ENCODE results near the gene POSTN. TPM values are rescaled to one million over a fixed set of nuclear protein-coding genes. Genes with fewer than 3 reads are reported as not detected.

Gene POSTN
- total and polyA plus RNA-seq, 2 of the 4 experiments (the other 2 are of a cell fraction), result 32.6 to 44.7 TPM

DNA sequence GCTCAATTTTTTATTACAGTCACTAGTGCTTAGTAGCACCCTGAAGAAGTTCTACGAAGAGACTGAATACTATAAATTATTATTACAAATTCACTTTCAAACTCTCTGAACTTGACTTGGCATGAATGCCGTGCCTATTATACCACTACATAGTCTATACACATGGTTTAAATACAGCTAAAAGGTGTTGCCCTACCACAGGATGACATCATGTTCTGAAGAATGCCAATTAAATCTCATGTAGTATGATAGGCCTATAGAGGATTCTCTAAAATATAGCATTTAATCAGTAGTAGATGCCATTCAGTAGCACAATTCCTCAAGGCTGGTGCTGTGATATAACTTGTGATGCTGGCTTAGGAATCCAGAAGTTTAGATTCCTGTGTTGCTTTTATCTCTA, 16.7 kb upstream of the POSTN start:
- Histone ChIP-seq H2BK120ac (ENCODE audit: low read depth, low read length) (no peak overlapping the region), H3K36me3 (ENCODE audit: control insufficient read depth, insufficient read depth, low read length) (no peaks in the 10 kb centered on the region), H3K9me3 (ENCODE audit: control insufficient read depth, insufficient read depth, low read length) (no peaks in the 10 kb centered on the region), H4K8ac (ENCODE audit: low read depth in 2 of 2, low read length in 2 of 2) (no peak overlapping the region), H3K27me3 (ENCODE audit: control insufficient read depth, insufficient read depth, low read length) (no peaks in the 10 kb centered on the region), H3K56ac (ENCODE audit: extremely low read depth, insufficient read depth, low read length) (no peak overlapping the region), H3K14ac (replicated peaks; ENCODE audit: low read depth, low read length) (no peak overlapping the region), H3K79me1 (ENCODE audit: low read depth in 1 of 2, low read length in 2 of 2) (no peaks in the 10 kb centered on the region), H3K4ac (ENCODE audit: low read depth, low read length) (no peak overlapping the region), H3K9ac (ENCODE audit: low read depth, low read length) (no peak overlapping the region), H3K9me1 (ENCODE audit: insufficient read depth, low read length) (no peaks in the 10 kb centered on the region), H3K23ac (ENCODE audit: low read depth, low read length) (no peak overlapping the region), H2AFZ (replicated peaks; ENCODE audit: low read length, poor library complexity) (no peak overlapping the region), H3K4me1 (ENCODE audit: control insufficient read depth, insufficient read depth, low read length) (peaks cover 9% of the 10 kb centered on the region), H3K4me3 (ENCODE audit: insufficient read depth, low read depth, low read length) (no peak overlapping the region), H4K20me1 (ENCODE audit: insufficient read depth, low read length) (no peaks in the 10 kb centered on the region), H2BK15ac (ENCODE audit: low read depth, low read length) (no peak overlapping the region), H3K4me2 (ENCODE audit: low read depth, low read length) (no peak overlapping the region), H2AK9ac (replicated peaks; ENCODE audit: low read depth, low read length, poor library complexity) (no peak overlapping the region), H2BK20ac (ENCODE audit: low read depth, low read length) (no peak overlapping the region), H2BK5ac (ENCODE audit: low read depth, low read length, poor library complexity, severe bottlenecking) (no peak overlapping the region), H4K5ac (ENCODE audit: low read depth, low read length) (no peak overlapping the region), H4K91ac (ENCODE audit: insufficient read depth, low read depth, low read length) (no peak overlapping the region), H3K18ac (ENCODE audit: low read depth, low read length) (no peak overlapping the region), H3K27ac (ENCODE audit: insufficient read depth, low read length) (no peak overlapping the region), H2AK5ac (ENCODE audit: low read depth, low read length) (no peak overlapping the region)
- CTCF ChIA-PET, result interaction anchor here (0.6 kb wide), 2 partner anchors 310 to 542 kb away, joined by 3 read pairs; no protein-coding TSS in a partner anchor
- no CpG with 5 or more reads among the region's 2 CpGs for whole genome bisulfite sequencing, 2 experiments (ENCODE audit: extremely low coverage in 2 of 2, insufficient read length in 1 of 2)
- in situ Hi-C loops (cut with MboI; ENCODE audit: low sequenced_read_pairs), result loop anchor here (25.0 kb wide), 1 partner anchor 778 kb away; no protein-coding TSS in a partner anchor
- dilution Hi-C loops (cut with HindIII; ENCODE audit: low sequenced_read_pairs, unreplicated experiment), result no loop called here
- ATAC-seq (ENCODE audit: low read depth) (no peak), DNase-seq (no peak)
- no TSS peak for BruUV-seq (replicated peaks)
- POLR2A ChIA-PET (ENCODE audit: unreplicated experiment), result no interaction called here
- intact Hi-C loops (cut with micrococcal nuclease), result no loop called here
- TF ChIP-seq BHLHE40 (IDR thresholded peaks at IDR 0.05; ENCODE audit: low read depth, low read length) (no peak), FOS (IDR thresholded peaks at IDR 0.05; ENCODE audit: low read depth, low read length) (no peak), RFX5 (IDR thresholded peaks at IDR 0.05; ENCODE audit: low read depth, low read length) (no peak), MAZ (IDR thresholded peaks at IDR 0.05; ENCODE audit: borderline replicate concordance, low read depth, low read length) (no peak), RAD21 (IDR thresholded peaks at IDR 0.05; ENCODE audit: low read length) (no peak), SMC3 (IDR thresholded peaks at IDR 0.05; ENCODE audit: low read depth, low read length) (no peak), RCOR1 (IDR thresholded peaks at IDR 0.05; ENCODE audit: insufficient replicate concordance, low read length) (no peak), NFE2L2 (IDR thresholded peaks at IDR 0.05; ENCODE audit: low read depth, low read length) (no peak), CHD1 (IDR thresholded peaks at IDR 0.05; ENCODE audit: low read depth, low read length) (no peak), MXI1 (IDR thresholded peaks at IDR 0.05; ENCODE audit: borderline replicate concordance, low read depth, low read length) (no peak), CEBPB (IDR thresholded peaks at IDR 0.05; ENCODE audit: low read depth, low read length) (no peak), MAFK (IDR thresholded peaks at IDR 0.05; ENCODE audit: low read depth, low read length) (no peak)
- TF ChIP-seq, protein P1, sequence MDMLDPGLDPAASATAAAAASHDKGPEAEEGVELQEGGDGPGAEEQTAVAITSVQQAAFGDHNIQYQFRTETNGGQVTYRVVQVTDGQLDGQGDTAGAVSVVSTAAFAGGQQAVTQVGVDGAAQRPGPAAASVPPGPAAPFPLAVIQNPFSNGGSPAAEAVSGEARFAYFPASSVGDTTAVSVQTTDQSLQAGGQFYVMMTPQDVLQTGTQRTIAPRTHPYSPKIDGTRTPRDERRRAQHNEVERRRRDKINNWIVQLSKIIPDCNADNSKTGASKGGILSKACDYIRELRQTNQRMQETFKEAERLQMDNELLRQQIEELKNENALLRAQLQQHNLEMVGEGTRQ (IDR thresholded peaks at IDR 0.05; ENCODE audit: low read depth, low read length), result no peak
- TF ChIP-seq, protein P2, sequence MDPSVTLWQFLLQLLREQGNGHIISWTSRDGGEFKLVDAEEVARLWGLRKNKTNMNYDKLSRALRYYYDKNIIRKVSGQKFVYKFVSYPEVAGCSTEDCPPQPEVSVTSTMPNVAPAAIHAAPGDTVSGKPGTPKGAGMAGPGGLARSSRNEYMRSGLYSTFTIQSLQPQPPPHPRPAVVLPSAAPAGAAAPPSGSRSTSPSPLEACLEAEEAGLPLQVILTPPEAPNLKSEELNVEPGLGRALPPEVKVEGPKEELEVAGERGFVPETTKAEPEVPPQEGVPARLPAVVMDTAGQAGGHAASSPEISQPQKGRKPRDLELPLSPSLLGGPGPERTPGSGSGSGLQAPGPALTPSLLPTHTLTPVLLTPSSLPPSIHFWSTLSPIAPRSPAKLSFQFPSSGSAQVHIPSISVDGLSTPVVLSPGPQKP (IDR thresholded peaks at IDR 0.05; ENCODE audit: borderline replicate concordance, low read depth, low read length), result no peak
- TF ChIP-seq, protein P3, sequence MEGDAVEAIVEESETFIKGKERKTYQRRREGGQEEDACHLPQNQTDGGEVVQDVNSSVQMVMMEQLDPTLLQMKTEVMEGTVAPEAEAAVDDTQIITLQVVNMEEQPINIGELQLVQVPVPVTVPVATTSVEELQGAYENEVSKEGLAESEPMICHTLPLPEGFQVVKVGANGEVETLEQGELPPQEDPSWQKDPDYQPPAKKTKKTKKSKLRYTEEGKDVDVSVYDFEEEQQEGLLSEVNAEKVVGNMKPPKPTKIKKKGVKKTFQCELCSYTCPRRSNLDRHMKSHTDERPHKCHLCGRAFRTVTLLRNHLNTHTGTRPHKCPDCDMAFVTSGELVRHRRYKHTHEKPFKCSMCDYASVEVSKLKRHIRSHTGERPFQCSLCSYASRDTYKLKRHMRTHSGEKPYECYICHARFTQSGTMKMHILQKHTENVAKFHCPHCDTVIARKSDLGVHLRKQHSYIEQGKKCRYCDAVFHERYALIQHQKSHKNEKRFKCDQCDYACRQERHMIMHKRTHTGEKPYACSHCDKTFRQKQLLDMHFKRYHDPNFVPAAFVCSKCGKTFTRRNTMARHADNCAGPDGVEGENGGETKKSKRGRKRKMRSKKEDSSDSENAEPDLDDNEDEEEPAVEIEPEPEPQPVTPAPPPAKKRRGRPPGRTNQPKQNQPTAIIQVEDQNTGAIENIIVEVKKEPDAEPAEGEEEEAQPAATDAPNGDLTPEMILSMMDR (conservative IDR thresholded peaks at IDR 0.05; ENCODE audit: low read depth, low read length), result no peak
